Fibroblast of skin of scalp (primary cell): ENCODE data around the gene LCAT.
A peak's percentile ranks its signal among the peaks of the same experiment; 100 is the strongest.
"Not testable (repeated sequence)": the region's sequence is repeated elsewhere in the genome, so short reads cannot be mapped to it uniquely, and the experiment has no call there.

ENCODE experiments used
- DNase-seq: peaks from one replicate; pipeline ENCODE4 v3.0.0-alpha.2; 2013

LCAT gene

GRCh38 chr16:67931712-67932461, 12.0 kb downstream of the LCAT start, which contains the start of gene CTRL:
TSS of gene CTRL (minus strand) at chr16:67931862. CDS start at chr16:67931852, 10 bp downstream.
- DNase-seq = no peak

GRCh38 chr16:67930678-67931211, 13.2 kb downstream of the LCAT start:
- DNase-seq = no peak

- no peak for DNase-seq
Measured at GRCh38 chr16:67930191-67930590, 13.7 kb downstream of the LCAT start.

GRCh38 chr16:67928561-67929364, 15.2 kb downstream of the LCAT start:
- DNase-seq = peak; percentile 54

GRCh38 chr16:67928147-67928546, 15.8 kb downstream of the LCAT start:
- no peak for DNase-seq

GRCh38 chr16:67927131-67927941, 16.6 kb downstream of the LCAT start:
- DNase-seq = no peak

- DNase-seq = no peak
Measured at GRCh38 chr16:67926181-67926750, 17.7 kb downstream of the LCAT start.

GRCh38 chr16:67924140-67924906, 19.6 kb downstream of the LCAT start:
- DNase-seq = no peak

- DNase-seq = no peak
Measured at GRCh38 chr16:67923414-67924116, 20.4 kb downstream of the LCAT start.

- DNase-seq = no peak
Measured at GRCh38 chr16:67922740-67923139, 21.2 kb downstream of the LCAT start.

GRCh38 chr16:67922221-67922620, 21.7 kb downstream of the LCAT start:
- no peak for DNase-seq

GRCh38 chr16:67919622-67920221, 24.2 kb downstream of the LCAT start:
- no peak for DNase-seq

GRCh38 chr16:67917852-67918236, 26.1 kb downstream of the LCAT start:
- DNase-seq = peak; percentile 79

- DNase-seq = peak; percentile 22
Measured at GRCh38 chr16:67917140-67917851, 26.6 kb downstream of the LCAT start.

- no peak for DNase-seq
Measured at GRCh38 chr16:67915831-67916723, 27.8 kb downstream of the LCAT start.

- not testable (repeated sequence) for DNase-seq
Measured at GRCh38 chr16:67915496-67915769, 28.5 kb downstream of the LCAT start.

GRCh38 chr16:67914758-67915495, 29.0 kb downstream of the LCAT start:
- no peak for DNase-seq

GRCh38 chr16:67910158-67910557, 33.8 kb downstream of the LCAT start:
- DNase-seq = peak; percentile 41
